ENCODE measurements around the gene STK39. TPM values are rescaled to one million over a fixed set of nuclear protein-coding genes. Genes with fewer than 3 reads are reported as not detected.

Gene STK39
- total RNA-seq, 1 donor = 18.1 TPM

DNA sequence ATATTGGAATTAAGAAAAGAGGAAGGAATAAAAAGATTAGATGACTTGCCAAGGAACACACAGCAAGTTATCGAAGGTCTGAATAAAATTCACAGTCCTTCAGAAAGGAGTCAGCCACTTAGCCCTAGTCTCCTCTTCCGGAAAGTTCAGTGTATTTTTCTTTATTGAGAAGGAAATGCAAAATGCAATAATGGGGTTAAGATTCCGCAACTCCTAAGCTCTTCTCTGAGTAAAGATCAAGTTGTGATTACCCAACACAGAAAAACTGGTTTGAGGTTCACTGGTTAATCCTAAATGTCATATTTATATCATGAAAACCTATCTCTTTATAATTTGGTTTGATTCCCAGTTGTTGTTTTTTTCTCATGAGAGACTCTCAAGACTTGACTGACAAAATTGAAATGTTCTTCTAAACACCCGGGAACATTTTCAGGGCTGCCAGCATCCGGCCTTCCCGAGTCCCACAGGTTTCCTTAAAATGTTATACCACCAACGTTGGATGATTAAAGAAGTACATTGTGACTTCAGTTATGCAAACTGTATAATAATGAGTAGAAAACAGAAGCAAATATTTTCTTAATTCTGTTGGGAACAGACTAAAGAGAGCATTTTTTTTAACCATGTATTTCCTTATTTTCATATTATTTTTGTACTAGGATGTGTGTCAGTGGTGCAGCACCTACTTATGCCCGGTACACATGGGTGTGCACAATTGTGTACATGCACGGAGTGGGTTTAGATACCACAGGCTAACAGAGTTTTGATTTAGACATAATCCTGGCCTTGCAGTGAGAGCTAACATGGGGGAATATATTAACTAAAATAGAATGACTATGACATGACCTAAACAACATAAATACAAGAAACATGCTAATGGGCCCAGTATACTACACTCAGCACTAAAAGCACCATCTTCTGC is 100.2 kb downstream of the STK39 start:
- Histone ChIP-seq H3K27ac (ENCODE audit: low read depth, low read length) (no peak overlapping the region), H2AFZ (ENCODE audit: low read length) (no peak overlapping the region), H3K27me3 (ENCODE audit: insufficient read depth, low read length) (no peaks in the 10 kb centered on the region), H3K36me3 (ENCODE audit: insufficient read depth, low read length) (no peaks in the 10 kb centered on the region), H3K79me2 (ENCODE audit: insufficient read depth, low read length) (peaks cover 2% of the 10 kb centered on the region), H3K4me1 (ENCODE audit: insufficient read depth, low read length) (peaks cover 3% of the 10 kb centered on the region), H4K20me1 (ENCODE audit: insufficient read depth, low read length) (peaks cover 4% of the 10 kb centered on the region), H3K9me3 (ENCODE audit: low read depth, low read length) (no peaks in the 10 kb centered on the region), H3K4me3 (ENCODE audit: insufficient read depth, low read length) (no peak overlapping the region), H3K4me2 (ENCODE audit: insufficient read depth, low read length) (no peak overlapping the region)
- TF ChIP-seq, protein P1, sequence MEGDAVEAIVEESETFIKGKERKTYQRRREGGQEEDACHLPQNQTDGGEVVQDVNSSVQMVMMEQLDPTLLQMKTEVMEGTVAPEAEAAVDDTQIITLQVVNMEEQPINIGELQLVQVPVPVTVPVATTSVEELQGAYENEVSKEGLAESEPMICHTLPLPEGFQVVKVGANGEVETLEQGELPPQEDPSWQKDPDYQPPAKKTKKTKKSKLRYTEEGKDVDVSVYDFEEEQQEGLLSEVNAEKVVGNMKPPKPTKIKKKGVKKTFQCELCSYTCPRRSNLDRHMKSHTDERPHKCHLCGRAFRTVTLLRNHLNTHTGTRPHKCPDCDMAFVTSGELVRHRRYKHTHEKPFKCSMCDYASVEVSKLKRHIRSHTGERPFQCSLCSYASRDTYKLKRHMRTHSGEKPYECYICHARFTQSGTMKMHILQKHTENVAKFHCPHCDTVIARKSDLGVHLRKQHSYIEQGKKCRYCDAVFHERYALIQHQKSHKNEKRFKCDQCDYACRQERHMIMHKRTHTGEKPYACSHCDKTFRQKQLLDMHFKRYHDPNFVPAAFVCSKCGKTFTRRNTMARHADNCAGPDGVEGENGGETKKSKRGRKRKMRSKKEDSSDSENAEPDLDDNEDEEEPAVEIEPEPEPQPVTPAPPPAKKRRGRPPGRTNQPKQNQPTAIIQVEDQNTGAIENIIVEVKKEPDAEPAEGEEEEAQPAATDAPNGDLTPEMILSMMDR (IDR thresholded peaks at IDR 0.05; ENCODE audit: extremely low read depth, low read depth, low read length) = no peak
- no peak for DNase-seq (ENCODE audit: insufficient read length, low spot score, missing footprints)

DNA sequence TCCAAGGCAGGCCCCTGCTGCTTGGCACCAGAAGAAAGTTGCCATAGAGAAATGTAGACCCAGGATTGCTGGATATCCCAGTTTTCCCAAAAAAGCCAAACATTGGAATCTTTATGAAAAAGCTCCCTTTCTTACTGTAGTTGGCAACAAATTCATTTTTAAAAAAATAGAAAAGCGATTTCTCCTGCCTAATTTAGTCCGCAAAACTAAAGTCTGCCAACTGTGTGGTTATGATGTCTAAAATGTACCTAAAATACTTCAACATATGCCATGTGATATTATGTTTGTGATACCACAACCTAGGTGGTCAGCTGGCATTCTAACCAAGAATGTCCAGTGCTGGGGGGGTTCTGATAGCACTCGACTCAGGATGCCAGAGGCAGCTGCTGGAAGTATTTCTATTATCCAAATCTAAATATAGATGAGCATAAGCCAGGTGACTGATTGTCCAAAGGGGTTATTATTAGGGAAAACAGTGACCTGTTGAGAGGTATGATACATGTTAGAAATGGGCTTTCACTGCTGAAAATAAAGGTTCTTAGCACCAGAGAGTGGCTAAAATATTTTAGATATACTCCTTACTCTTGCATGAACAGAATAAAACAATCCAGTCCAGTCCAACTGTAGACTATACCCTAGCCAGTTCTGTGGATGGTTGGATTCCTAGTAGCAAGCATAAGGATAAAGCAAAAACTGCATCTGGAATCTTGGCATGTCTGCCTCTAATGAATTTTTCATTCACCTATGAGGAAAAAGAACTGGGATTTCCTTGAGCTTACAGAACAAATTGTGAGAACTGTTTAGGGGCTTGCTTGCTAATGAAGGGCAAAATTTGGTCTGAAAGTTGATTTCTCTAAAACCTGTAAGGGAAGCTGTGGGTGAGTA is 101.7 kb downstream of the STK39 start:
- H3K9me3 ChIP-seq (ENCODE audit: low read depth, low read length) = no peaks in the 10 kb centered on the region
- no peaks in the 10 kb centered on the region for H3K36me3 ChIP-seq (ENCODE audit: insufficient read depth, low read length)
- H3K4me1 ChIP-seq (ENCODE audit: insufficient read depth, low read length) = peaks cover 3% of the 10 kb centered on the region
- H3K4me3 ChIP-seq (ENCODE audit: insufficient read depth, low read length) = no peak overlapping the region
- H3K4me2 ChIP-seq (ENCODE audit: insufficient read depth, low read length) = no peak overlapping the region
- H3K79me2 ChIP-seq (ENCODE audit: insufficient read depth, low read length) = peaks cover 2% of the 10 kb centered on the region
- no peaks in the 10 kb centered on the region for H3K27me3 ChIP-seq (ENCODE audit: insufficient read depth, low read length)
- TF ChIP-seq, protein P1 (IDR thresholded peaks at IDR 0.05; ENCODE audit: extremely low read depth, low read depth, low read length) = no peak
- no peak for DNase-seq (ENCODE audit: insufficient read length, low spot score, missing footprints)
- H4K20me1 ChIP-seq (ENCODE audit: insufficient read depth, low read length) = peaks cover 4% of the 10 kb centered on the region
- no peak overlapping the region for H3K27ac ChIP-seq (ENCODE audit: low read depth, low read length)
- H2AFZ ChIP-seq (ENCODE audit: low read length) = no peak overlapping the region

DNA sequence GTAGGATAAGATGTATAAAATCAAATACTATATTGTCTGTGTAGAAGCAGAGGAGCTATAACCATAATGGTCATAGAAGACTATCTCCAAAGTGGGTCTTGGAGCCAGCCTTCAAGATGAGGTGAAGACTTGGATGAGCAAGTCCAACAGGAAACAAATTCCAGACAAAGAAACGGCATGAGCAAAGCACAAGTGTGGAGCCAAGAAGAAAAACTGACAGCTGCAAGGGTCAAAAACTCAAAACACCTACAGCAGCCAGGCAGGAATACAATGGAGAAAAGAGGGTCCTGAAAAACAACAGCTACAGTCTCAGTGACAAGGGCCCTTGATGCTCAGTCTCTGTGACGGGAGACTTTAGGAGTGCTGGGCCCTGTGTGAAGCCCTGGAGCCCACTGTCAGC is 102.4 kb downstream of the STK39 start:
- Histone ChIP-seq H3K4me1 (ENCODE audit: insufficient read depth, low read length) (peaks cover 3% of the 10 kb centered on the region), H3K27ac (ENCODE audit: low read depth, low read length) (no peak overlapping the region), H3K4me2 (ENCODE audit: insufficient read depth, low read length) (no peak overlapping the region), H3K79me2 (ENCODE audit: insufficient read depth, low read length) (peaks cover 2% of the 10 kb centered on the region), H2AFZ (ENCODE audit: low read length) (no peak overlapping the region), H3K36me3 (ENCODE audit: insufficient read depth, low read length) (no peaks in the 10 kb centered on the region), H4K20me1 (ENCODE audit: insufficient read depth, low read length) (peaks cover 4% of the 10 kb centered on the region), H3K9me3 (ENCODE audit: low read depth, low read length) (no peaks in the 10 kb centered on the region), H3K4me3 (ENCODE audit: insufficient read depth, low read length) (no peak overlapping the region), H3K27me3 (ENCODE audit: insufficient read depth, low read length) (no peaks in the 10 kb centered on the region)
- TF ChIP-seq, protein P1 (IDR thresholded peaks at IDR 0.05; ENCODE audit: extremely low read depth, low read depth, low read length) = no peak
- no peak for DNase-seq (ENCODE audit: insufficient read length, low spot score, missing footprints)

DNA sequence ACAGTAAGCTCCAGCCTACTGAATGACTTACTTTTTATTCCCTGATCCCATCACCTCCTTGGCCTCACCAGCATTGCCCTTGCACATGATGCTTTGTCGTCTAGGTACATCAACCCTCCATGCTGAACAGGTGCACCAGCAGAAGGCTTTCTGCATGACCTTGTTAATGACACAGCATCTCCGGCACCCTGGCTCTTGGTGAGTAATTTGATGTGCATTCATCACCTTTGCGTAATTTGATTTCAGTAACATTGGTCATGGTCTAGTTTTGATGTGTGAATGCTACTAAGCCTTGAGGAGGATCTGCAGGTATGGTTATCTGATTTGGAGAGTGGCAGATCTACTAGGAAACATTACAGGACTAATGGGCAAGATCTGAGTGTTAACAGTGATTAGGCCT is 103.6 kb downstream of the STK39 start:
- Histone ChIP-seq H3K4me2 (ENCODE audit: insufficient read depth, low read length) (no peak overlapping the region), H2AFZ (ENCODE audit: low read length) (no peak overlapping the region), H3K27me3 (ENCODE audit: insufficient read depth, low read length) (no peaks in the 10 kb centered on the region), H3K9me3 (ENCODE audit: low read depth, low read length) (no peaks in the 10 kb centered on the region), H3K79me2 (ENCODE audit: insufficient read depth, low read length) (peaks cover 2% of the 10 kb centered on the region), H3K4me1 (ENCODE audit: insufficient read depth, low read length) (peaks cover 5% of the 10 kb centered on the region), H3K4me3 (ENCODE audit: insufficient read depth, low read length) (no peak overlapping the region), H3K36me3 (ENCODE audit: insufficient read depth, low read length) (no peaks in the 10 kb centered on the region), H4K20me1 (ENCODE audit: insufficient read depth, low read length) (no peaks in the 10 kb centered on the region), H3K27ac (ENCODE audit: low read depth, low read length) (no peak overlapping the region)
- TF ChIP-seq, protein P1 (IDR thresholded peaks at IDR 0.05; ENCODE audit: extremely low read depth, low read depth, low read length) = no peak
- no peak for DNase-seq (ENCODE audit: insufficient read length, low spot score, missing footprints)

Data from osteoblast (primary cell).